GM23248 (cell line): ENCODE results near the gene FAM174C.

Source experiments
- EZH2 ChIP-seq: fragments of 200-600 bp; sonication (generic); IDR thresholded peaks from 2 replicates; pipeline ENCODE4 v1.6.1; 2018; ENCODE audit warnings: antibody characterized with exemption, mild to moderate bottlenecking; ENCODE audit not compliant: insufficient read depth, poor library complexity, severe bottlenecking
- EZH2phosphoT487 ChIP-seq: fragments of 200-600 bp; sonication (generic); IDR thresholded peaks from 2 replicates; pipeline ENCODE4 v1.6.1; 2018; ENCODE audit warnings: antibody characterized with exemption, moderate library complexity, mild to moderate bottlenecking, low read depth; ENCODE audit not compliant: insufficient read depth

GRCh38 chr19:1276628-1277022 is 1.3 kb downstream of the FAM174C start:
- TF ChIP-seq EZH2 (no peak), EZH2phosphoT487 (no peak)
